H1 (cell line): ENCODE results near the gene EXT2. TPM values are rescaled to one million over a fixed set of nuclear protein-coding genes. Genes with fewer than 3 reads are reported as not detected.

Source experiments
- CTCF ChIA-PET: fragments of 300-600 bp; sonication (Branson Sonifier 250); formaldehyde crosslinking; loops from one replicate; lab custom pipeline; 2021; ENCODE audit not compliant: partially characterized antibody; lab: Charles Lee
- POLR2A ChIA-PET: fragments of 300-600 bp; sonication (Branson Sonifier 250); formaldehyde crosslinking; loops from one replicate; lab custom pipeline; 2021; ENCODE audit warnings: inconsistent platforms; ENCODE audit not compliant: partially characterized antibody; lab: Charles Lee
- DNase-seq, 2 experiments: peaks; one replicate each; pipeline versions ENCODE4 v3.0.0 to v3.0.0-alpha.2; 2010 to 2022; ENCODE audit warnings: low spot score in 2 of 2, low read depth in 1 of 2, mixed read lengths in 1 of 2
- FAIRE-seq: peaks from 2 replicates; lab custom pipeline; 2011; peaks lifted over from hg19 to GRCh38; lab: Jason Lieb, UNC
- H2AFZ ChIP-seq: 2 replicates; pipeline ENCODE4 v1.8.1; 2012; ENCODE audit warnings: low read length, inconsistent platforms
- H2AK5ac ChIP-seq: 2 replicates; pipeline ENCODE4 v1.6.1; 2013; ENCODE audit warnings: low read depth, low read length
- H2BK120ac ChIP-seq: replicated peaks from 2 replicates; pipeline ENCODE3; 2013; ENCODE audit warnings: low read depth, low read length, inconsistent platforms
- H2BK12ac ChIP-seq: 2 replicates; pipeline ENCODE4 v1.6.1; 2013; ENCODE audit warnings: low read depth, low read length
- H2BK15ac ChIP-seq: 2 replicates; pipeline ENCODE4 v1.6.1; 2013; ENCODE audit warnings: low read length
- H2BK20ac ChIP-seq: 2 replicates; pipeline ENCODE4 v1.6.1; 2013; ENCODE audit warnings: low read length
- H2BK5ac ChIP-seq: 2 replicates; pipeline ENCODE4 v1.6.1; 2013; ENCODE audit warnings: low read depth, low read length
- H3K14ac ChIP-seq: 2 replicates; pipeline ENCODE4 v1.6.1; 2013; ENCODE audit warnings: inconsistent platforms; ENCODE audit not compliant: insufficient read length
- H3K18ac ChIP-seq: 2 replicates; pipeline ENCODE4 v1.6.1; 2013; ENCODE audit warnings: low read length; ENCODE audit errors: extremely low read depth
- H3K23ac ChIP-seq: 2 replicates; pipeline ENCODE4 v1.6.1; 2013; ENCODE audit warnings: inconsistent platforms; ENCODE audit not compliant: insufficient read length
- H3K23me2 ChIP-seq: 2 replicates; pipeline ENCODE4 v1.6.1; 2013; ENCODE audit warnings: low read depth, low read length
- H3K27ac ChIP-seq: 2 replicates; pipeline ENCODE4 v1.6.1; 2011; ENCODE audit warnings: low read depth, low read length, inconsistent platforms
- H3K27me3 ChIP-seq, 4 experiments: replicated peaks in 1 of 4; 1 replicate in 1 of 4; 2 replicates in 3 of 4; pipeline versions ENCODE4 v1.6.1 to v1.8.1; 2011 to 2013; ENCODE audit warnings: low read length in 3 of 4, mild to moderate bottlenecking in 3 of 4, inconsistent platforms in 2 of 4, mixed read lengths in 2 of 4, moderate library complexity in 1 of 4; ENCODE audit not compliant: control insufficient read depth in 3 of 4, insufficient read depth in 3 of 4; ENCODE audit errors: extremely low read depth in 1 of 4
- H3K36me3 ChIP-seq, 4 experiments: 2 replicates each; pipeline versions ENCODE4 v1.6.1 to v1.8.1; 2011 to 2013; ENCODE audit warnings: mild to moderate bottlenecking in 4 of 4, low read length in 3 of 4, moderate library complexity in 2 of 4, control low read depth in 1 of 4, inconsistent platforms in 1 of 4; ENCODE audit not compliant: insufficient read depth in 4 of 4, control insufficient read depth in 2 of 4
- H3K4ac ChIP-seq: replicated peaks from 2 replicates; pipeline ENCODE3; 2013; ENCODE audit warnings: low read length, low read depth, mixed read lengths, inconsistent platforms; ENCODE audit not compliant: insufficient read length
- H3K4me1 ChIP-seq, 4 experiments: replicated peaks in 1 of 4; 1 replicate in 1 of 4; 2 replicates in 3 of 4; pipeline versions ENCODE4 v1.6.1 to v1.8.1; 2011 to 2013; ENCODE audit warnings: low read length in 3 of 4, inconsistent platforms in 2 of 4, mixed read lengths in 1 of 4; ENCODE audit not compliant: insufficient read depth in 4 of 4, control insufficient read depth in 3 of 4
- H3K4me2 ChIP-seq, 2 experiments: 2 replicates each; pipeline versions ENCODE4 v1.6.1 to v1.8.1; 2011 to 2013; ENCODE audit warnings: low read depth in 2 of 2, low read length in 2 of 2, control low read depth in 1 of 2, inconsistent platforms in 1 of 2, mild to moderate bottlenecking in 1 of 2; ENCODE audit not compliant: insufficient read depth in 1 of 2
- H3K4me3 ChIP-seq, 4 experiments: fragments of 200-600, 300-600 bp in 1 of 4; sonication (generic), shearing (Covaris generic), sonication (Bioruptor Twin) in 1 of 4; 2 replicates each; pipeline versions ENCODE4 v1.5.1 to v1.8.1; 2011 to 2016; ENCODE audit warnings: low read length in 4 of 4, low read depth in 3 of 4, control low read depth in 2 of 4, inconsistent platforms in 2 of 4, mild to moderate bottlenecking in 2 of 4, mixed read lengths in 1 of 4, moderate library complexity in 1 of 4; ENCODE audit not compliant: insufficient read depth in 2 of 4; ENCODE audit errors: extremely low read depth in 1 of 4
- H3K56ac ChIP-seq: replicated peaks from 2 replicates; pipeline ENCODE3; 2013; ENCODE audit warnings: low read depth, mild to moderate bottlenecking, mixed read lengths, low read length, inconsistent platforms; ENCODE audit not compliant: insufficient read length
- H3K79me1 ChIP-seq: 2 replicates; pipeline ENCODE4 v1.6.1; 2013; ENCODE audit warnings: low read depth, low read length, control low read depth
- H3K79me2 ChIP-seq, 2 experiments: 2 replicates each; pipeline versions ENCODE4 v1.6.1 to v1.8.1; 2012 to 2013; ENCODE audit warnings: low read length in 2 of 2, mild to moderate bottlenecking in 2 of 2, inconsistent platforms in 1 of 2; ENCODE audit not compliant: insufficient read depth in 2 of 2, control insufficient read depth in 1 of 2
- H3K9ac ChIP-seq, 4 experiments: replicated peaks in 1 of 4; 1 replicate in 1 of 4; 2 replicates in 3 of 4; pipeline versions ENCODE4 v1.6.1 to v1.8.1; 2011 to 2013; ENCODE audit warnings: low read depth in 3 of 4, low read length in 3 of 4, control low read depth in 2 of 4, mild to moderate bottlenecking in 2 of 4, moderate library complexity in 2 of 4, inconsistent platforms in 1 of 4; ENCODE audit errors: extremely low read depth in 1 of 4
- H3K9me3 ChIP-seq, 2 experiments: 2 replicates each; pipeline versions ENCODE4 v1.6.1 to v1.8.1; 2012 to 2013; ENCODE audit warnings: mild to moderate bottlenecking in 2 of 2, moderate library complexity in 2 of 2, control low read depth in 1 of 2, inconsistent platforms in 1 of 2, low read depth in 1 of 2, low read length in 1 of 2, mixed read lengths in 1 of 2; ENCODE audit not compliant: insufficient read depth in 2 of 2
- H4K20me1 ChIP-seq, 2 experiments: replicated peaks in 1 of 2; 2 replicates each; pipeline versions ENCODE3 to v1.8.1; 2011 to 2013; ENCODE audit warnings: inconsistent platforms in 2 of 2, low read length in 2 of 2, mild to moderate bottlenecking in 1 of 2; ENCODE audit not compliant: insufficient read depth in 2 of 2, control insufficient read depth in 1 of 2
- H4K5ac ChIP-seq: 2 replicates; pipeline ENCODE4 v1.6.1; 2013; ENCODE audit warnings: low read length, low read depth, mixed read lengths, inconsistent platforms; ENCODE audit not compliant: insufficient read length
- H4K8ac ChIP-seq: 2 replicates; pipeline ENCODE4 v1.8.0; 2013; ENCODE audit warnings: mild to moderate bottlenecking, moderate library complexity, low read length, inconsistent platforms; ENCODE audit not compliant: insufficient read depth; ENCODE audit errors: extremely low read depth
- H4K91ac ChIP-seq: replicated peaks from 2 replicates; pipeline ENCODE3; 2013; ENCODE audit warnings: low read length, mixed read lengths, inconsistent platforms; ENCODE audit not compliant: insufficient read length
- BRCA1 ChIP-seq: IDR thresholded peaks from 2 replicates; pipeline ENCODE4 v1.6.1; 2012; ENCODE audit warnings: low read depth, low read length, improper control_type of control experiment
- CREB1 ChIP-seq: IDR thresholded peaks from 2 replicates; pipeline ENCODE4 v1.6.1; 2012; ENCODE audit warnings: inconsistent platforms
- PHF8 ChIP-seq: fragments of 200-600 bp; sonication (generic); conservative IDR thresholded peaks from 2 replicates; pipeline ENCODE4 v1.7.1; 2012; ENCODE audit warnings: low read depth, mild to moderate bottlenecking, inconsistent platforms, low read length, moderate library complexity
- TAF7 ChIP-seq: optimal IDR thresholded peaks from 2 replicates; pipeline ENCODE3; 2011; ENCODE audit warnings: low read depth, mild to moderate bottlenecking, inconsistent platforms, low read length, moderate library complexity, borderline replicate concordance
- TEAD4 ChIP-seq: IDR thresholded peaks from 2 replicates; pipeline ENCODE4 v1.6.1; 2012; ENCODE audit warnings: low read depth, low read length, inconsistent platforms, mixed read lengths
- whole genome bisulfite sequencing, 2 experiments: shearing (Covaris generic) in 1 of 2; methylation state at CpG; one replicate each; pipeline versions ENCODE4 v1.1.6 to v1.1.7; 2013 to 2015; ENCODE audit warnings: low lambda C conversion rate in 2 of 2, mixed read lengths in 2 of 2, inconsistent platforms in 1 of 2, low coverage in 1 of 2, missing lambda C conversion rate in 1 of 2; ENCODE audit not compliant: insufficient replicate concordance in 2 of 2, insufficient coverage in 1 of 2, insufficient read length in 1 of 2; ENCODE audit errors: extremely low coverage in 1 of 2, missing lambda C conversion rate in 1 of 2; 5-methylcytosine and 5-hydroxymethylcytosine counted together
- polyA plus RNA-seq, 7 experiments: library from polyadenylated mRNA; depleted of rRNA in 3 of 7; stranded (reverse) in 5 of 7; unstranded in 2 of 7; fragments of >200 nt in 5 of 7; fragments of 200-250 nt in 2 of 7; gene quantifications; 1 replicate in 5 of 7; 2 replicates in 1 of 7; 4 replicates in 1 of 7; pipeline versions ENCODE4 v1.2.1 to v1.2.3, GENCODE V29; 2011 to 2013; ENCODE audit warnings: missing spikeins in 2 of 7, mixed read lengths in 2 of 7
- total RNA-seq: library from RNA; stranded (reverse); fragmentation: NEBNext Ultra II Directional; extraction: Animal tissue kit (Norgen Biotek cat#: 25700); gene quantifications from 2 replicates; pipeline ENCODE4 v1.2.1, GENCODE V29; 2021
- TF ChIP-seq, protein P1 (sequence below): IDR thresholded peaks from 2 replicates; pipeline ENCODE4 v1.6.1; 2012; ENCODE audit warnings: inconsistent platforms

Gene EXT2
- total and polyA plus RNA-seq, 2 of the 8 experiments (the other 6 are each of a cell fraction or from before 2014, with no cell fraction given), result 29.8 to 42.8 TPM

DNA sequence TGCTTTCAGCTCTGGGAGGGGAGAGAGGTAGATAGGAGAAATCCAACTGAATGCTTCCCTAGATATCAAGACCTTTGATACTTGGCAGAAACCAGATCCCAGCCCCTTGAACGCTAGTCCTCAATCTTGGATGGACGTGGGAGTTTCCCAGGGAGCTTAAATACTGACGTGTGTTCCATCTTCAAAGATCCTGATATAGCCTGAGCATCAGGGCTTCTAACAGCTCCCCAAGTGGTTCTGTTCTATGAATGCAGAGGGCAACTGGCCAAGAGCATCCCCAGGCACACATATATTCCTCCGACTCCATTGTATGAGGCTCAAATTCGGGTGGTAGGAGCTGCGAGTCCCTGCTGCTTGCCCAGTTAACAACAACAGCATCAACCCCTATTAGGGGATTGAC is 38.1 kb upstream of the EXT2 start:
- H2BK15ac ChIP-seq, result no peak overlapping the region
- H3K18ac ChIP-seq, result no peak overlapping the region
- no peak overlapping the region for H3K4ac ChIP-seq
- no peak overlapping the region for H3K23ac ChIP-seq
- H3K4me1 ChIP-seq, result no peaks in the 10 kb centered on the region
- no peak overlapping the region for H2BK5ac ChIP-seq
- H3K9ac ChIP-seq, result no peak overlapping the region
- no peak overlapping the region for H2AFZ ChIP-seq
- WGBS, 2 experiments, result 82% methylated on average over 6 of the region's 6 CpGs; no CpG with 5 or more reads in 1 of the 2 experiments
- no peak overlapping the region for H3K56ac ChIP-seq
- TF ChIP-seq TEAD4 (no peak), CREB1 (no peak), TAF7 (no peak), BRCA1 (no peak), PHF8 (no peak)
- TF ChIP-seq, protein P1, sequence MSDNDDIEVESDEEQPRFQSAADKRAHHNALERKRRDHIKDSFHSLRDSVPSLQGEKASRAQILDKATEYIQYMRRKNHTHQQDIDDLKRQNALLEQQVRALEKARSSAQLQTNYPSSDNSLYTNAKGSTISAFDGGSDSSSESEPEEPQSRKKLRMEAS, result no peak
- no peak overlapping the region for H2BK20ac ChIP-seq
- no peaks in the 10 kb centered on the region for H3K9me3 ChIP-seq
- H3K27me3 ChIP-seq, result no peaks in the 10 kb centered on the region; a peak in 1 of 7 replicates
- no peak overlapping the region for H4K91ac ChIP-seq
- H4K5ac ChIP-seq, result no peak overlapping the region
- no peaks in the 10 kb centered on the region for H3K36me3 ChIP-seq
- H3K79me1 ChIP-seq, result no peaks in the 10 kb centered on the region
- no peak overlapping the region for H2AK5ac ChIP-seq
- no peak overlapping the region for H2BK120ac ChIP-seq
- no peak overlapping the region for H2BK12ac ChIP-seq
- H4K20me1 ChIP-seq, result no peaks in the 10 kb centered on the region
- H3K23me2 ChIP-seq, result no peaks in the 10 kb centered on the region
- no peak overlapping the region for H3K14ac ChIP-seq
- H3K79me2 ChIP-seq, result no peaks in the 10 kb centered on the region; a peak in 1 of 4 replicates
- DNase-seq (no peak), FAIRE-seq (no peak)
- no peak overlapping the region for H3K4me3 ChIP-seq
- POLR2A ChIA-PET, result no interaction called here
- H4K8ac ChIP-seq, result no peak overlapping the region
- no peak overlapping the region for H3K27ac ChIP-seq
- no peak overlapping the region for H3K4me2 ChIP-seq
- CTCF ChIA-PET, result interaction anchor here (0.7 to 1.8 kb wide), 12 partner anchors 9 to 168 kb away, joined by 3 to 6 read pairs (median 4); partner anchors contain the start of genes ACCS and EXT2
